Stimulated activated CD4-positive, alpha-beta T cell treated with anti-CD3 and anti-CD28 coated beads, Interleukin-1b, Interleukin-23, amount 100 ng/mL, for 4 hours (primary cell): ENCODE results near the gene KCNJ12.
"Not testable (repeated sequence)": the region's sequence is repeated elsewhere in the genome, so short reads cannot be mapped to it uniquely, and the experiment has no call there.

Experiments
- DNase-seq, 2 donors: peaks; one replicate each; pipeline ENCODE4 v3.0.0-alpha.2; 2020; ENCODE audit warnings: low read depth in 2 of 2

The KCNJ12 gene

GRCh38 chr17:21447552-21447951 is 71.4 kb downstream of the KCNJ12 start:
- not testable (repeated sequence) for DNase-seq

GRCh38 chr17:21449891-21450290 is 73.7 kb downstream of the KCNJ12 start:
- DNase-seq = not testable (repeated sequence)

GRCh38 chr17:21451975-21452374 is 75.8 kb downstream of the KCNJ12 start:
- no peak for DNase-seq

GRCh38 chr17:21452377-21453143 is 76.4 kb downstream of the KCNJ12 start:
- peak in 1 of 2 donors; percentile 18 for DNase-seq

- no peak for DNase-seq
Observed at GRCh38 chr17:21453144-21453898, 77.2 kb downstream of the KCNJ12 start.

GRCh38 chr17:21454006-21454405 is 77.8 kb downstream of the KCNJ12 start:
- not testable (repeated sequence) for DNase-seq

- no peak for DNase-seq
Observed at GRCh38 chr17:21454441-21454840, 78.3 kb downstream of the KCNJ12 start.

GRCh38 chr17:21455761-21456160 is 79.6 kb downstream of the KCNJ12 start:
- DNase-seq = no peak

GRCh38 chr17:21456449-21456848 is 80.3 kb downstream of the KCNJ12 start:
- not testable (repeated sequence) for DNase-seq

- DNase-seq = peak; percentile 95 to 96
Observed at GRCh38 chr17:21457051-21458026, 81.2 kb downstream of the KCNJ12 start.

GRCh38 chr17:21458054-21458453 is 81.9 kb downstream of the KCNJ12 start:
- no peak for DNase-seq

GRCh38 chr17:21459536-21459935 is 83.4 kb downstream of the KCNJ12 start:
- DNase-seq = no peak

GRCh38 chr17:21460358-21460757 is 84.2 kb downstream of the KCNJ12 start:
- DNase-seq = no peak

GRCh38 chr17:21462237-21462636 is 86.1 kb downstream of the KCNJ12 start:
- DNase-seq = no peak

- no peak for DNase-seq
Observed at GRCh38 chr17:21463204-21463661, 87.1 kb downstream of the KCNJ12 start.

- DNase-seq = no peak
Observed at GRCh38 chr17:21463779-21464407, 87.7 kb downstream of the KCNJ12 start.

GRCh38 chr17:21464611-21465021 is 88.5 kb downstream of the KCNJ12 start:
- no peak for DNase-seq

GRCh38 chr17:21466550-21466949 is 90.4 kb downstream of the KCNJ12 start:
- no peak for DNase-seq

- no peak for DNase-seq
Observed at GRCh38 chr17:21467196-21467595, 91.0 kb downstream of the KCNJ12 start.

- no peak for DNase-seq
Observed at GRCh38 chr17:21467739-21468490, 91.8 kb downstream of the KCNJ12 start.
